HEK293T (cell line): Measurements from ENCODE around the gene KIF26B.

Source experiments
- ARNT ChIP-seq: fragments of 450-650 bp; IDR thresholded peaks from 2 replicates; pipeline ENCODE4 v1.6.1; 2017; ENCODE audit warnings: mild to moderate bottlenecking
- FOXK2 ChIP-seq: fragments of 450-650 bp; IDR thresholded peaks from 2 replicates; pipeline ENCODE4 v1.6.1; 2016; ENCODE audit warnings: mild to moderate bottlenecking
- NFRKB ChIP-seq: fragments of 450-650 bp; IDR thresholded peaks from 2 replicates; pipeline ENCODE4 v1.6.1; 2016; ENCODE audit warnings: mild to moderate bottlenecking, moderate library complexity
- SP1 ChIP-seq: fragments of 450-650 bp; IDR thresholded peaks from 2 replicates; pipeline ENCODE4 v1.6.1; 2017
- TARDBP ChIP-seq: fragments of 450-650 bp; IDR thresholded peaks from 2 replicates; pipeline ENCODE4 v1.6.1; 2016

- TF ChIP-seq NFRKB (no peak), FOXK2 (no peak), ARNT (no peak), SP1 (no peak), TARDBP (no peak)
Measured at GRCh38 chr1:245475961-245476516, 321.3 kb downstream of the KIF26B start.
